Endothelial cell of umbilical vein (primary cell): Measurements from ENCODE around the gene ATP11C. TPM values are rescaled to one million over a fixed set of nuclear protein-coding genes. Genes with fewer than 3 reads are reported as not detected.

Source experiments
- BruUV-seq: library from RNA; stranded (reverse); fragments of 400-500 nt; replicated peaks from 2 replicates; lab custom pipeline; 2021; lab: Mats Ljungman, UMichigan
- CTCF ChIA-PET: fragments of 300-600, 350-600 bp; sonication (Branson Sonifier 250); formaldehyde crosslinking; loops from one replicate; lab custom pipeline; 2021; ENCODE audit warnings: antibody characterized with exemption, inconsistent platforms; lab: Charles Lee
- POLR2A ChIA-PET: fragments of 300-600, 350-600 bp; sonication (Branson Sonifier 250); formaldehyde crosslinking; loops from one replicate; lab custom pipeline; 2021; ENCODE audit warnings: antibody characterized with exemption, inconsistent platforms; lab: Charles Lee
- DNase-seq: peaks from one replicate; pipeline ENCODE4 v3.0.0-alpha.2; 2011; ENCODE audit warnings: low read depth, low spot score
- FAIRE-seq: peaks from 2 replicates; lab custom pipeline; 2011; peaks lifted over from hg19 to GRCh38; lab: Jason Lieb, UNC
- H2AFZ ChIP-seq: 2 replicates; pipeline ENCODE4 v1.6.0; 2012; ENCODE audit warnings: low read depth, low read length, control low read depth, inconsistent platforms
- H3K27ac ChIP-seq: 2 replicates; pipeline ENCODE4 v1.5.1; 2011; ENCODE audit warnings: low read depth, mild to moderate bottlenecking, control low read depth, low read length, moderate library complexity; ENCODE audit not compliant: insufficient read depth
- H3K27me3 ChIP-seq, 2 experiments: 2 replicates each; pipeline versions ENCODE4 v1.6.0 to v1.6.1; 2011; ENCODE audit warnings: low read length in 2 of 2, mixed read lengths in 1 of 2; ENCODE audit not compliant: control insufficient read depth in 2 of 2, insufficient read depth in 2 of 2
- H3K36me3 ChIP-seq, 2 experiments: 2 replicates in 1 of 2; 3 replicates in 1 of 2; pipeline ENCODE4 v1.5.1; 2011; ENCODE audit warnings: low read length in 2 of 2, mild to moderate bottlenecking in 1 of 2, moderate library complexity in 1 of 2; ENCODE audit not compliant: control insufficient read depth in 2 of 2, insufficient read depth in 2 of 2; ENCODE audit errors: extremely low read depth in 1 of 2
- H3K4me1 ChIP-seq: 3 replicates; pipeline ENCODE4 v1.5.1; 2011; ENCODE audit warnings: mild to moderate bottlenecking, low read length; ENCODE audit not compliant: control insufficient read depth, insufficient read depth; ENCODE audit errors: extremely low read depth
- H3K4me2 ChIP-seq: 2 replicates; pipeline ENCODE4 v1.6.1; 2011; ENCODE audit warnings: low read length, control low read depth, mixed read lengths; ENCODE audit not compliant: insufficient read depth
- H3K4me3 ChIP-seq, 3 experiments: fragments of 200-600 bp in 1 of 3; sonication (generic), shearing (Covaris generic) in 1 of 3; replicated peaks in 1 of 3; 2 replicates each; pipeline ENCODE4 v1.5.1; 2011 to 2016; ENCODE audit warnings: control low read depth in 3 of 3, low read length in 3 of 3, mild to moderate bottlenecking in 2 of 3, inconsistent platforms in 1 of 3, low read depth in 1 of 3, moderate library complexity in 1 of 3; ENCODE audit not compliant: insufficient read depth in 1 of 3
- H3K79me2 ChIP-seq: 2 replicates; pipeline ENCODE4 v1.6.0; 2012; ENCODE audit warnings: low read length, inconsistent platforms; ENCODE audit not compliant: control insufficient read depth, insufficient read depth
- H3K9ac ChIP-seq: replicated peaks from 2 replicates; pipeline ENCODE3; 2011; ENCODE audit warnings: low read length, control low read depth; ENCODE audit not compliant: insufficient read depth; ENCODE audit errors: extremely low read depth
- H3K9me1 ChIP-seq: replicated peaks from 3 replicates; pipeline ENCODE4 v1.6.0; 2011; ENCODE audit warnings: mild to moderate bottlenecking, low read length; ENCODE audit not compliant: control insufficient read depth, insufficient read depth; ENCODE audit errors: extremely low read depth
- H3K9me3 ChIP-seq: replicated peaks from 2 replicates; pipeline ENCODE4 v1.5.1; 2012; ENCODE audit warnings: low read length, inconsistent platforms; ENCODE audit not compliant: control insufficient read depth, insufficient read depth
- H4K20me1 ChIP-seq: replicated peaks from 2 replicates; pipeline ENCODE3; 2011; ENCODE audit warnings: mild to moderate bottlenecking, low read length; ENCODE audit not compliant: control insufficient read depth, insufficient read depth; ENCODE audit errors: extremely low read depth
- CTCF ChIP-seq, 2 donors: IDR thresholded peaks; 1 replicate in 1 of 2; 2 replicates in 1 of 2; pipeline ENCODE4 v1.5.1; 2011; ENCODE audit warnings: low read length in 2 of 2, mild to moderate bottlenecking in 2 of 2, moderate library complexity in 2 of 2, control low read depth in 1 of 2, inconsistent platforms in 1 of 2, low read depth in 1 of 2; ENCODE audit not compliant: insufficient read depth in 1 of 2; ENCODE audit errors: extremely low read depth in 1 of 2
- EZH2 ChIP-seq: IDR thresholded peaks from 2 replicates; pipeline ENCODE4 v1.6.1; 2012; ENCODE audit warnings: borderline replicate concordance, low read depth, mild to moderate bottlenecking, moderate library complexity, low read length, inconsistent platforms; ENCODE audit not compliant: severe bottlenecking
- FOS ChIP-seq: IDR thresholded peaks from 2 replicates; pipeline ENCODE4 v1.6.1; 2011; ENCODE audit warnings: mild to moderate bottlenecking, low read length, moderate library complexity, borderline replicate concordance; ENCODE audit not compliant: insufficient read depth
- JUN ChIP-seq: IDR thresholded peaks from 2 replicates; pipeline ENCODE4 v1.6.1; 2011; ENCODE audit warnings: borderline replicate concordance, low read depth; ENCODE audit not compliant: insufficient read length, insufficient read depth
- MYC ChIP-seq: IDR thresholded peaks from one replicate; pipeline ENCODE4 v1.6.1; 2011; ENCODE audit warnings: mild to moderate bottlenecking, low read depth, low read length
- POLR2A ChIP-seq: IDR thresholded peaks from 2 replicates; pipeline ENCODE4 v1.6.1; 2012; ENCODE audit warnings: low read depth, mild to moderate bottlenecking, control low read depth, low read length
- POLR2AphosphoS5 ChIP-seq: IDR thresholded peaks from 2 replicates; pipeline ENCODE4 v1.6.1; 2012; ENCODE audit warnings: low read depth, mild to moderate bottlenecking, control low read depth, low read length, moderate library complexity; ENCODE audit not compliant: insufficient read depth
- dilution Hi-C: fragments of 300-500 bp; cut with MboI; formaldehyde crosslinking; loops from one replicate; pipeline ENCODE4 v1.15.0; 2019; ENCODE audit warnings: low sequenced_read_pairs; ENCODE audit not compliant: extremely low pct_ligation_motif_present
- intact Hi-C: fragments of 100-400 bp; cut with micrococcal nuclease; formaldehyde crosslinking; loops from one replicate; pipeline ENCODE4 v1.10.0; 2022
- polyA plus RNA-seq, 4 experiments: library from polyadenylated mRNA; depleted of rRNA in 3 of 4; stranded (reverse) in 3 of 4; unstranded in 1 of 4; fragments of >200 nt; gene quantifications; 2 replicates each; pipeline versions ENCODE4 v1.2.1 to v1.2.3, GENCODE V29; 2011 to 2012; ENCODE audit warnings: missing spikeins in 1 of 4
- total RNA-seq: library from RNA; stranded (reverse); gene quantifications from 2 replicates; pipeline ENCODE4 v1.2.3, GENCODE V29; 2021

The ATP11C gene
- total and polyA plus RNA-seq, 2 donors (not counting 3 experiments of a cell fraction or from before 2014, with no cell fraction given): 9.1 to 31.8 TPM

GRCh38 chrX:139850968-139851367 lies 81.9 kb downstream of the ATP11C start:
- Histone ChIP-seq H3K79me2 (peaks cover 2% of the 10 kb centered on the region), H3K27ac (no peak overlapping the region), H2AFZ (no peak overlapping the region), H3K9me1 (no peaks in the 10 kb centered on the region), H3K4me3 (no peak overlapping the region), H3K36me3 (no peaks in the 10 kb centered on the region), H4K20me1 (no peaks in the 10 kb centered on the region), H3K9ac (no peak overlapping the region), H3K9me3 (no peaks in the 10 kb centered on the region), H3K27me3 (no peaks in the 10 kb centered on the region), H3K4me1 (no peaks in the 10 kb centered on the region), H3K4me2 (no peak overlapping the region)
- BruUV-seq: no TSS peak
- POLR2A ChIA-PET: no interaction called here
- CTCF ChIA-PET: no interaction called here
- intact Hi-C loops (no loop called here), dilution Hi-C loops (no loop called here)
- FAIRE-seq (no peak), DNase-seq (no peak)
- TF ChIP-seq FOS (no peak), POLR2AphosphoS5 (no peak), EZH2 (no peak), MYC (no peak), POLR2A (no peak), CTCF (IDR thresholded peaks at IDR 0.05; ENCODE audit: extremely low read depth in 1 of 2, insufficient read depth in 1 of 2, low read depth in 1 of 2, low read length in 2 of 2) (no peak), JUN (no peak)

DNA sequence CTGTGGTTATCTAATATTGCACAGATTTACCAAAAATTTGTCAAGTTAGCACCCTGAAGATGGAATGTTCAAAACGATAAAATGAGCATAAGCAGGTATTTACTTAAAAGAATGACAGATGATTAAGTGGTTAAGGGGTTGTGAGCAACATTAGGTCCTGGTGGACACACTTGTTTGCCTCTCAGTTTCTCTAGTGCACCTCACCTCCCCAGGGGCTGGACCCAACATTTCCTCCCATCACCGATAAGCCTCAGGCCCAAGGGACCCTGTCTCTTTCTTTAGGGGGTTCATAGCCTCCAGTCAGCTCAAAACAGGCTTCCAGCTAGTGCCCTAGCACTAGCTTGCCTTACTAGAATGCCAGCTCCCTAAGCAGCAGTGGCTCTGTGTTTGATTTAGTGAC lies 88.0 kb downstream of the ATP11C start:
- CTCF ChIA-PET: interaction anchor here (1.0 kb wide), 1 partner anchor 15 kb away, joined by 3 read pairs; no protein-coding TSS in a partner anchor
- no peak for FAIRE-seq

More for the DNA sequence above, 88.0 kb downstream of the ATP11C start:
- H3K4me1 ChIP-seq: no peaks in the 10 kb centered on the region
- H3K79me2 ChIP-seq: no peaks in the 10 kb centered on the region
- H2AFZ ChIP-seq: no peak overlapping the region
- H3K27me3 ChIP-seq: no peaks in the 10 kb centered on the region
- no peak overlapping the region for H3K27ac ChIP-seq
- dilution Hi-C loops: no loop called here
- no peak for DNase-seq
- H3K9me3 ChIP-seq: no peaks in the 10 kb centered on the region
- no peak overlapping the region for H3K4me2 ChIP-seq
- no peaks in the 10 kb centered on the region for H4K20me1 ChIP-seq
- POLR2A ChIA-PET: no interaction called here
- TF ChIP-seq POLR2AphosphoS5: no peak
- no peak overlapping the region for H3K4me3 ChIP-seq
- H3K36me3 ChIP-seq: no peaks in the 10 kb centered on the region
- BruUV-seq: no TSS peak
- intact Hi-C loops: no loop called here
- no peaks in the 10 kb centered on the region for H3K9me1 ChIP-seq
- H3K9ac ChIP-seq: no peak overlapping the region
